Fibroblast of the aortic adventitia (primary cell): ENCODE results near the gene CD48. TPM values are rescaled to one million over a fixed set of nuclear protein-coding genes. Genes with fewer than 3 reads are reported as not detected.

Experiments
- DNase-seq: peaks from one replicate; pipeline ENCODE4 v3.0.0-alpha.2; 2010; ENCODE audit warnings: low read depth
- H3K4me3 ChIP-seq: 2 replicates; pipeline ENCODE4 v1.5.1; 2011; ENCODE audit warnings: low read depth, mild to moderate bottlenecking, control low read depth, low read length, moderate library complexity
- CTCF ChIP-seq: IDR thresholded peaks from 2 replicates; pipeline ENCODE4 v1.5.1; 2011; ENCODE audit warnings: mild to moderate bottlenecking, low read length, control low read depth, inconsistent platforms; ENCODE audit not compliant: insufficient read depth
- total RNA-seq: library from RNA; depleted of rRNA; stranded (reverse); fragments of >200 nt; gene quantifications from 2 replicates; pipeline ENCODE4 v1.2.3, GENCODE V29; 2012; ENCODE audit warnings: low replicate concordance

Gene CD48
- total RNA-seq, 1 donor, result not detected

- TF ChIP-seq CTCF, result no peak
- no peak overlapping the region for H3K4me3 ChIP-seq
- no peak for DNase-seq
Measured at GRCh38 chr1:160671603-160672517, 39.8 kb downstream of the CD48 start.

DNA sequence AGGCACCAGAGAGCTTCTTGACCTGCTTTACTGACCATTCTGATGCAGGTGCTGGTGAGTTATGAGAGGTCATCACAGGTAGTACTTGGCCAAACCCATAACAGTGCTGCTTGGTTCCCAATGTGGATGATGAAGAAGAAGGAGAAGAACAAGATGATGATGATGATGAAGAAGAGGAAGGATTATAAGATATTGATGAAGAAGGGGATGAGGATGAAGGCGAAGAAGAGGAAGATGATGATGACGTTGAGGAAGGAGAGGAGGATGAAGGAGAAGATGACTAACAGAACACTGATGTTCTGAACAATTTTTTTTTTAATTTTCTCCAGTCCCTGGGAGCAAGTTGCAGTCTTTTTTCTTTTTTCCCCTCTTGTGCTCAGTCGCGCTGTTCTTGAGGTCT lies 40.9 kb downstream of the CD48 start:
- TF ChIP-seq CTCF, result no peak
- no peak for DNase-seq
- no peak overlapping the region for H3K4me3 ChIP-seq

DNA sequence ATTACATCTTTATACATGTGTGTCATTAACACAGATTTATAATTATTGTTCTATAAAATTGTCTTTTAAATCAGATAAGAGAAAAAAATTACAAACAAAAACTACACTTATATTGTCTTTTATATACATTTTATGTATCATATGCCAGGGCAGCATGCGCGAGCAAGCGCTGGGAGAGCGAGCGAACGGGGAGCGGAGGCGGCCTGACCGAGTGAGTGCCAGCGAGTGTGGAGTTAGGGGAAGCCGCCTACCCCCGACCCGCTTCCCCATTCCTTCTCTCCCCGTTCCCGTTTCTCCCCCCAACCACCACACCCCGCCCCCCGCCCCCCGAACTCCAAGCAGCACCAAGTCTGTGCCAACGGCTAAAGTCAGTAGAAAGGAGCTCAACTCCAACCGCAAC lies 41.8 kb downstream of the CD48 start:
- TF ChIP-seq CTCF, result no peak
- no peak for DNase-seq
- no peak overlapping the region for H3K4me3 ChIP-seq

DNA sequence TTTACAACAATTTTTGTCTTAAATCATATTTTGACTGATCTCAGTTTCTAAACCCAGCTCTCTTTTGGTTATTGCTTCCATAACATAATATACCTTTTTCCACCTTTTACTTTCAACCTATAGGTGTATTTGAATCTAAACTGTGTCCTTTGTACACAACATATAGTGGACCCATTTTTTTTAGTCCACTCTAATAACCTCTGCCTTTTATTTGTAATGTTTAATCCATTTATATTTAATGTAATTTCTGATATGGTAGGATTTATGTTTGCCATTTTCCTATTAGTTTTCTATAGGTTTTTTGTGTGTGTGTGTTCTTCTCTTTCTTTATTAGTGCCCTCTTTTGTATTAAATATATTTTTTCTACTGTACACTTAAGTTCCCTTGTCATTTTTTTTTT lies 42.3 kb downstream of the CD48 start:
- TF ChIP-seq CTCF, result no peak
- no peak overlapping the region for H3K4me3 ChIP-seq
- no peak for DNase-seq

DNA sequence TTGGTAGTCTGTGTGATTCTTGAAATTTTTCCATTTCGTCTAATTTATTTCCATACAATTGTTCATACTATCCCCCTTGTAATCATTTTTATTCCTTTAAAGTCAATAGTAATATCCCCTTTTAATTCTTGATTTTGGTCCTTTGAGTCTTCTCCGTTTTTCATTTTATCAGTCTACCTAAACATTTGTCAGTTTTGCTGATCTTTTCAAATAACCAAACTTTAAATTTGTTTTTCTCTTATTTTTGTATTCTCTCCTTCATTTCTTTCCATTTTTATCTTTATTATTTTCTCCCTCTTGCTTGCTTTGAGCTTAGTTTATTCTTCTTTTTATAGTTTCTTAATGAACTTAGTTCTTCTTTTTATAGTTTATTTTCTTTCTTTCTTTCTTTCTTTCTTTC lies 43.7 kb downstream of the CD48 start:
- no peak for DNase-seq
- TF ChIP-seq CTCF, result no peak

DNA sequence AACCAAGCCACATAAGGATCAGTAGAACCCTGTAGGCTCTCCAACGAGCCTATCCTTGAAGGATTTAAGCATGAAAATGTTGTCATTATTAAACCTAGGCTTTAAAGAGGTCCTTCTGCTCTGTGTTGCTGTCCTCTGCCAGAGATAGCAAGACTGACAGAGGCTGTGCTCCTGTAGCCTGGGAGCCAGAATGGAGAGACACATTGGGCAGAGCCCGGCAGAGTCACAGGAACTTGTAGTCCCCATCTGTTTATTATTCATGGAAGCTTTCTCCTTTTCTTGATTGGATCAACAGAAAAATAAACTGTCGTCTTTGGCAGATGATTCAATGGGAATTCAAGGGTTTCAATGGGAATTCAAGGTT lies 45.6 kb downstream of the CD48 start:
- no peak for DNase-seq
- no peak for TF ChIP-seq CTCF
- no peak overlapping the region for H3K4me3 ChIP-seq

More for the DNA sequence above, 43.7 kb downstream of the CD48 start:
- H3K4me3 ChIP-seq, result no peak overlapping the region
